Trophoblast cell (in vitro differentiated cells and primary cell): Measurements from ENCODE around the gene KCNC1.

Source experiments
- DNase-seq, 2 donors: peaks; one replicate each; pipeline ENCODE4 v3.0.0-alpha.2; 2016
- H2AFZ ChIP-seq: 2 replicates; pipeline ENCODE4 v1.6.1; 2013; ENCODE audit warnings: low read length, moderate library complexity, mild to moderate bottlenecking; ENCODE audit not compliant: insufficient read depth, poor library complexity
- H2AK5ac ChIP-seq: 2 replicates; pipeline ENCODE4 v1.6.1; 2013; ENCODE audit warnings: mild to moderate bottlenecking, low read length
- H2BK120ac ChIP-seq: 2 replicates; pipeline ENCODE4 v1.6.1; 2013; ENCODE audit warnings: low read length, mild to moderate bottlenecking, moderate library complexity; ENCODE audit not compliant: insufficient read depth, poor library complexity
- H2BK12ac ChIP-seq: 2 replicates; pipeline ENCODE4 v1.6.1; 2013; ENCODE audit warnings: mild to moderate bottlenecking, low read length, moderate library complexity
- H2BK5ac ChIP-seq: 2 replicates; pipeline ENCODE4 v1.6.1; 2013; ENCODE audit warnings: low read length, low read depth, moderate library complexity, mild to moderate bottlenecking; ENCODE audit not compliant: poor library complexity
- H3K14ac ChIP-seq: 2 replicates; pipeline ENCODE4 v1.6.1; 2013; ENCODE audit warnings: mild to moderate bottlenecking, low read length
- H3K18ac ChIP-seq: 2 replicates; pipeline ENCODE4 v1.6.1; 2013; ENCODE audit warnings: mild to moderate bottlenecking, low read length
- H3K23ac ChIP-seq: 2 replicates; pipeline ENCODE4 v1.6.1; 2013; ENCODE audit warnings: low read length
- H3K27ac ChIP-seq: 2 replicates; pipeline ENCODE4 v1.5.1; 2013; ENCODE audit warnings: low read depth, mild to moderate bottlenecking, inconsistent platforms, low read length, moderate library complexity
- H3K27me3 ChIP-seq: 2 replicates; pipeline ENCODE4 v1.6.1; 2013; ENCODE audit warnings: inconsistent platforms, mild to moderate bottlenecking, low read length, moderate library complexity; ENCODE audit not compliant: insufficient read depth
- H3K36me3 ChIP-seq, 2 experiments: 1 replicate in 1 of 2; 2 replicates in 1 of 2; pipeline ENCODE4 v1.6.1; 2013; ENCODE audit warnings: low read length in 2 of 2, mild to moderate bottlenecking in 2 of 2, moderate library complexity in 1 of 2; ENCODE audit not compliant: insufficient read depth in 2 of 2, control insufficient read depth in 1 of 2
- H3K4ac ChIP-seq: 2 replicates; pipeline ENCODE4 v1.6.1; 2013; ENCODE audit warnings: low read depth, mild to moderate bottlenecking, low read length, moderate library complexity
- H3K4me1 ChIP-seq, 2 experiments: 1 replicate in 1 of 2; 2 replicates in 1 of 2; pipeline ENCODE4 v1.6.1; 2013; ENCODE audit warnings: low read length in 2 of 2, mild to moderate bottlenecking in 2 of 2, moderate library complexity in 1 of 2; ENCODE audit not compliant: insufficient read depth in 2 of 2, control insufficient read depth in 1 of 2
- H3K4me2 ChIP-seq: 2 replicates; pipeline ENCODE4 v1.6.1; 2013; ENCODE audit warnings: inconsistent platforms, mild to moderate bottlenecking, low read length, moderate library complexity
- H3K4me3 ChIP-seq: 2 replicates; pipeline ENCODE4 v1.5.1; 2013; ENCODE audit warnings: mild to moderate bottlenecking, low read depth, low read length, inconsistent platforms
- H3K79me1 ChIP-seq: one replicate; pipeline ENCODE4 v1.6.1; 2013; ENCODE audit warnings: low read length
- H3K79me2 ChIP-seq: 2 replicates; pipeline ENCODE4 v1.6.1; 2013; ENCODE audit warnings: low read length, mild to moderate bottlenecking; ENCODE audit not compliant: control insufficient read depth, insufficient read depth, poor library complexity
- H3K9ac ChIP-seq: 2 replicates; pipeline ENCODE4 v1.6.1; 2013; ENCODE audit warnings: mild to moderate bottlenecking, low read length
- H3K9me3 ChIP-seq: 2 replicates; pipeline ENCODE4 v1.6.1; 2013; ENCODE audit warnings: low read depth, mild to moderate bottlenecking, control low read depth, inconsistent platforms, low read length; ENCODE audit not compliant: insufficient read depth
- H4K12ac ChIP-seq: 2 replicates; pipeline ENCODE4 v1.6.1; 2013; ENCODE audit warnings: low read depth, mild to moderate bottlenecking, low read length, moderate library complexity
- H4K8ac ChIP-seq: 2 replicates; pipeline ENCODE4 v1.6.1; 2013; ENCODE audit warnings: low read depth, mild to moderate bottlenecking, low read length, moderate library complexity
- H4K91ac ChIP-seq: one replicate; pipeline ENCODE4 v1.6.1; 2013; ENCODE audit warnings: low read depth, mild to moderate bottlenecking, low read length, moderate library complexity
- WGBS: extraction: QIAGEN DNeasy Blood & Tissue Kit; methylation state at CpG from one replicate; pipeline ENCODE4 v1.1.7; 2013; ENCODE audit warnings: missing lambda C conversion rate; ENCODE audit not compliant: insufficient read length, insufficient coverage; ENCODE audit errors: extremely low coverage; 5-methylcytosine and 5-hydroxymethylcytosine counted together

Gene KCNC1

GRCh38 chr11:17719938-17720795 lies 14.4 kb upstream of the KCNC1 start:
- H2AFZ ChIP-seq = no peak overlapping the region
- H3K4me2 ChIP-seq = peak overlapping the region; percentile 39
- no peak overlapping the region for H3K27ac ChIP-seq
- H3K9ac ChIP-seq = no peak overlapping the region
- no CpG with 5 or more reads among the region's 85 CpGs for WGBS
- peak; percentile 38 to 50 for DNase-seq
- H3K23ac ChIP-seq = no peak overlapping the region
- no peak overlapping the region for H4K8ac ChIP-seq
- H3K18ac ChIP-seq = no peak overlapping the region
- peaks cover 11% of the 10 kb centered on the region for H3K9me3 ChIP-seq
- no peak overlapping the region for H3K4ac ChIP-seq
- H2BK120ac ChIP-seq = no peak overlapping the region
- H3K79me1 ChIP-seq = no peaks in the 10 kb centered on the region
- peaks cover 62% of the 10 kb centered on the region for H3K27me3 ChIP-seq
- H3K4me1 ChIP-seq = peaks cover 4 to 6% of the 10 kb centered on the region in 2 experiments
- no peak overlapping the region for H4K12ac ChIP-seq
- H3K14ac ChIP-seq = no peak overlapping the region
- no peak overlapping the region for H3K4me3 ChIP-seq
- no peak overlapping the region for H2BK5ac ChIP-seq
- no peaks in the 10 kb centered on the region for H3K36me3 ChIP-seq
- H2AK5ac ChIP-seq = no peak overlapping the region
- no peak overlapping the region for H2BK12ac ChIP-seq
- H3K79me2 ChIP-seq = no peaks in the 10 kb centered on the region
- no peak overlapping the region for H4K91ac ChIP-seq

DNA sequence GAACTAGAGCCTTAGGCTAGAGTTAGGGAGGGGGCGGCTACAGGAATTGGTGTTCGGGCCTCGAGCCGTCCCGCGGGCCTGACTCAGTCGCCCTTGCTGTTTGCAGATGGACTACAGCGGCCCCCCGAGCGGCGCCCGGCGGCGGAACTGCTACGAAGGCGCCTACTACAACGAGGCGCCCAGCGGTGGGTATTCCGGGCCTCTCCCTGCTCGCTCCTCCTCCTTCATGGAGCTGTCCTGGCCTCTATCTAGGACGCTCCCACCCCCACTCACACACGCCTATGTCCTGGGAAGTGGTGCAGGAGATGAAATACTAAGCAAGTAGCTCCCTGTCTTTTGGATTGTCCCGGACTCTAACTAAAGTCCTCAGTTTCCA lies 13.8 kb upstream of the KCNC1 start:
- Histone ChIP-seq H3K4me1 (peaks cover 4 to 6% of the 10 kb centered on the region in 2 experiments), H3K79me1 (no peaks in the 10 kb centered on the region), H3K36me3 (no peaks in the 10 kb centered on the region)

DNA sequence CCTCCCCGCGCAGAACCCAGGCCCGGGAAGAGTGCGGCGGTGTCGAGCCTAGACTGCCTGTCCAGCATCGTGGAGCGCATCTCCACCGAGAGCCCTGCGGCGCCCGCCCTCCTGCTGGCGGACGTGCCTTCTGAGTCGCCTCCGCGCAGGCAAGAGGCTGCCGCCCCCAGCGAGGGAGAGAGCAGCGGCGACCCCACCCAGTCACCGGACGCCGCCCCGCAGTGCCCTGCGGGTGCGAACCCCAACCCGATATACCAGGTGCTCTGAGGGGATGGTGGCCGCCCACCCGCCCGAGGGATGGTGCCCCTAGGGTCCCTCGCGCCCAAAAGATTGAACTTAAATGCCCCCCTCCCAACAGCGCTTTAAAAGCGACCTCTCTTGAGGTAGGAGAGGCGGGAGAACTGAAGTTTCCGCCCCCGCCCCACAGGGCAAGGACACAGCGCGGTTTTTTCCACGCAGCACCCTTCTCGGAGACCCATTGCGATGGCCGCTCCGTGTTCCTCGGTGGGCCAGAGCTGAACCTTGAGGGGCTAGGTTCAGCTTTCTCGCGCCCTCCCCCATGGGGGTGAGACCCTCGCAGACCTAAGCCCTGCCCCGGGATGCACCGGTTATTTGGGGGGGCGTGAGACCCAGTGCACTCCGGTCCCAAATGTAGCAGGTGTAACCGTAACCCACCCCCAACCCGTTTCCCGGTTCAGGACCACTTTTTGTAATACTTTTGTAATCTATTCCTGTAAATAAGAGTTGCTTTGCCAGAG lies 13.2 kb upstream of the KCNC1 start:
- Histone ChIP-seq H3K27ac (no peak overlapping the region), H2BK12ac (no peak overlapping the region), H3K23ac (no peak overlapping the region), H4K8ac (no peak overlapping the region), H3K4ac (no peak overlapping the region), H4K12ac (no peak overlapping the region), H3K79me2 (no peaks in the 10 kb centered on the region), H3K18ac (no peak overlapping the region), H3K27me3 (peaks cover 61% of the 10 kb centered on the region), H3K4me1 (peaks cover 4 to 6% of the 10 kb centered on the region in 2 experiments), H3K9ac (no peak overlapping the region), H3K14ac (no peak overlapping the region), H3K36me3 (no peaks in the 10 kb centered on the region), H4K91ac (no peak overlapping the region), H2AK5ac (no peak overlapping the region), H3K79me1 (no peaks in the 10 kb centered on the region), H3K4me2 (no peak overlapping the region), H3K4me3 (no peak overlapping the region), H2BK120ac (no peak overlapping the region), H3K9me3 (peaks cover 11% of the 10 kb centered on the region), H2AFZ (no peak overlapping the region), H2BK5ac (no peak overlapping the region)
- no CpG with 5 or more reads among the region's 56 CpGs for WGBS
- DNase-seq = peak in 1 of 2 donors; percentile 16

More for the DNA sequence above, 13.8 kb upstream of the KCNC1 start:
- Histone ChIP-seq H2BK120ac (no peak overlapping the region), H2AK5ac (no peak overlapping the region), H3K79me2 (no peaks in the 10 kb centered on the region), H4K8ac (no peak overlapping the region), H2AFZ (no peak overlapping the region), H3K4me2 (peak overlapping the region; percentile 39), H3K23ac (no peak overlapping the region), H3K27ac (no peak overlapping the region), H3K27me3 (peaks cover 62% of the 10 kb centered on the region), H3K14ac (no peak overlapping the region), H4K12ac (no peak overlapping the region), H3K9ac (no peak overlapping the region), H2BK12ac (no peak overlapping the region), H3K4me3 (no peak overlapping the region), H4K91ac (no peak overlapping the region), H3K4ac (no peak overlapping the region), H3K9me3 (peaks cover 11% of the 10 kb centered on the region), H3K18ac (no peak overlapping the region), H2BK5ac (no peak overlapping the region)
- WGBS = no CpG with 5 or more reads among the region's 24 CpGs
- no peak for DNase-seq

DNA sequence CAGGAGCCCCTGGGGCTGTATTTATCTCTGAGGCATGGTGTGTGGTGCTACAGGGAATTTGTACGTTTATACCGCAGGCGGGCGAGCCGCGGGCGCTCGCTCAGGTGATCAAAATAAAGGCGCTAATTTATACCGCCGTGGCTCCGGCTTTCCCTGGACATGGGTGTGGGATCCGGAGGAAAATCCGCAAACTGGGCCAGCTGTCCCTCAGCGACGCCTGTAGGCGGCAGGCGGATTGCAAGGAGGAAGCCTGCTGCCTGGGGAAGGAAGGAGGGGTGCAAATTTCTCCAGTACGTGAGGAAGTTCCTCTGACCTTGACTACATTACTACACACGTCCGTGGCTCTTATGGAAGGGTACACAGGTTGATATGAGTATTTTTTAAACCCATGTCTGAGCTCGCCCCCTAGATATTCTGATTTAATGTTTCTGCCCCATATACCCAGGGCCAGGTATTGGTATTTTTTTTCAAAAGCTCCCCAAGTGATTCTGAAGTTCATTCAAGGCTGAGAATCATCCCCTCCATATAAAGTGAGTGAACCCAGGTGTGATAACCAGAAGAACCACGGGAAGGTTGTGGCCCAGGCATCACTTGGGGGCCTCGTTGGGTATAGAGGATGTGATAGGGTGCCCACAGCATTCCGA lies 12.5 kb upstream of the KCNC1 start:
- Histone ChIP-seq H3K9ac (no peak overlapping the region), H3K36me3 (no peaks in the 10 kb centered on the region), H3K79me1 (no peaks in the 10 kb centered on the region), H4K8ac (no peak overlapping the region), H3K23ac (no peak overlapping the region), H2BK5ac (no peak overlapping the region), H3K4me1 (peaks cover 4 to 6% of the 10 kb centered on the region in 2 experiments), H3K4me2 (no peak overlapping the region), H3K14ac (no peak overlapping the region), H3K18ac (no peak overlapping the region), H3K27ac (no peak overlapping the region), H3K4ac (no peak overlapping the region), H2AFZ (no peak overlapping the region), H3K9me3 (peaks cover 11% of the 10 kb centered on the region), H2BK120ac (no peak overlapping the region), H4K12ac (no peak overlapping the region), H3K4me3 (no peak overlapping the region), H4K91ac (no peak overlapping the region), H2BK12ac (no peak overlapping the region), H3K27me3 (peaks cover 59% of the 10 kb centered on the region), H3K79me2 (no peaks in the 10 kb centered on the region), H2AK5ac (no peak overlapping the region)
- DNase-seq = peak; percentile 45 to 51
- WGBS = no CpG with 5 or more reads among the region's 25 CpGs
